ENCODE data around the gene SRPX2. TPM values are rescaled to one million over a fixed set of nuclear protein-coding genes. Genes with fewer than 3 reads are reported as not detected.

Gene SRPX2
- total RNA-seq, 1 donor: 66.1 TPM

DNA sequence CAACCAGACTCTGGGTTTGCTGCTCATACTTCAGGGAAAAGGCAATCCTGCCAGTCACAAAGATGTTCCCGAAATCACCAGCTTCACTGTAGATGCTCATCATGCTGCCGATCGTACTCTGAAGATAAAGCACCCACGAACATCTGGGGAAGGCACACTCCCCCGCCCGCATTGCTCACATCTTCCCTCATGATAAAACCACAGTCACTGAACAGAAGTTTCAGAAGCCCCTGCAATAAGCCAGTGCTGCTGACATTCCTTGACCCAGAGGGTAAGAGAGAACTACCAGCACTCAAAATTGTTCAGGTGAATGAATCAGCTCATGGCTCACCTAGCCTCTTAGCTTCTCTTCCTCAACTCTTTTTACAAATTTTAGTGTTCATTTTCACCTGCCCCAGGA lies 43.1 kb downstream of the SRPX2 start:
- TF ChIP-seq, protein P1, sequence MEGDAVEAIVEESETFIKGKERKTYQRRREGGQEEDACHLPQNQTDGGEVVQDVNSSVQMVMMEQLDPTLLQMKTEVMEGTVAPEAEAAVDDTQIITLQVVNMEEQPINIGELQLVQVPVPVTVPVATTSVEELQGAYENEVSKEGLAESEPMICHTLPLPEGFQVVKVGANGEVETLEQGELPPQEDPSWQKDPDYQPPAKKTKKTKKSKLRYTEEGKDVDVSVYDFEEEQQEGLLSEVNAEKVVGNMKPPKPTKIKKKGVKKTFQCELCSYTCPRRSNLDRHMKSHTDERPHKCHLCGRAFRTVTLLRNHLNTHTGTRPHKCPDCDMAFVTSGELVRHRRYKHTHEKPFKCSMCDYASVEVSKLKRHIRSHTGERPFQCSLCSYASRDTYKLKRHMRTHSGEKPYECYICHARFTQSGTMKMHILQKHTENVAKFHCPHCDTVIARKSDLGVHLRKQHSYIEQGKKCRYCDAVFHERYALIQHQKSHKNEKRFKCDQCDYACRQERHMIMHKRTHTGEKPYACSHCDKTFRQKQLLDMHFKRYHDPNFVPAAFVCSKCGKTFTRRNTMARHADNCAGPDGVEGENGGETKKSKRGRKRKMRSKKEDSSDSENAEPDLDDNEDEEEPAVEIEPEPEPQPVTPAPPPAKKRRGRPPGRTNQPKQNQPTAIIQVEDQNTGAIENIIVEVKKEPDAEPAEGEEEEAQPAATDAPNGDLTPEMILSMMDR (IDR thresholded peaks at IDR 0.05; ENCODE audit: insufficient read depth, low read depth, low read length): no peak
- DNase-seq (ENCODE audit: low read depth): peak; percentile 17
- H3K4me3 ChIP-seq (ENCODE audit: low read depth, low read length): no peak overlapping the region

DNA sequence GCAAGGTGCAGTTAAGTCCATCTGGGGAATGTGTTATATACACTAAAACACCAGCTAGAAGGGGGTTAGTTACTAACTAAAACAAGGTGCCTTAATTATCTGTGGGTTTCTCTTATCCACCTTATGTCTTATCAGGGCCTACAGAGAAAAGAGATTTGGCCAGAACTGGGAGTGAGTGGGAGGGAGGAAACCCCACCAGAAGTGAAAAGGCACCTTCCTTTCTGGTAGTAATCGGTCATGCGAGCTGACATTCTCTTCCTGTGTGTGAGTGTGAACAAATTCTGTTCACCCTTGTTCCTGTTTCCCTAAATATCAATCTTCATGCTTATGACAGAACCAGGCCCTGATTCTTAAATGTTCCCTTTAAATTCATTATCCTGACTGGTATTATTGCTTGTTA lies 43.5 kb downstream of the SRPX2 start:
- TF ChIP-seq, protein P1 (IDR thresholded peaks at IDR 0.05; ENCODE audit: insufficient read depth, low read depth, low read length): no peak
- DNase-seq (ENCODE audit: low read depth): no peak
- no peak overlapping the region for H3K4me3 ChIP-seq (ENCODE audit: low read depth, low read length)

DNA sequence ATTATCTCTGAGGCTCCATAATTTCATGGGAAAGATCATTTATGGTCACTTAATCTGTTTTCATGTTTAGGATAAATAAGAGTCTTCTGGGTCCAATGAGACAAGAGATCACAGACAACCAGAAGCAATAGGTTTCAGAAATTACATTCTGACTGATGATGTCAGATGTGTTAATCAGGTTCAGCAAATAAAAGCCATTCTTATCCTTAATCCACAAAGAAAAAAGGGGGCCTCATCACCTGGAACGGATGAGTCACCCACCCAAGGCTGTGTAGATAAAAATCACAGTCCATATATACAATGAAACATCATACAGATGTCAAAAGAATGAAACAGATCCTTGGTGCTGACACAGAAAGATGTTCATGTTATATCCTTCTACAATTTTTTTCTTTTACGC lies 51.3 kb downstream of the SRPX2 start:
- no peak for DNase-seq (ENCODE audit: low read depth)
- no peak overlapping the region for H3K4me3 ChIP-seq (ENCODE audit: low read depth, low read length)
- TF ChIP-seq, protein P1 (IDR thresholded peaks at IDR 0.05; ENCODE audit: insufficient read depth, low read depth, low read length): no peak

DNA sequence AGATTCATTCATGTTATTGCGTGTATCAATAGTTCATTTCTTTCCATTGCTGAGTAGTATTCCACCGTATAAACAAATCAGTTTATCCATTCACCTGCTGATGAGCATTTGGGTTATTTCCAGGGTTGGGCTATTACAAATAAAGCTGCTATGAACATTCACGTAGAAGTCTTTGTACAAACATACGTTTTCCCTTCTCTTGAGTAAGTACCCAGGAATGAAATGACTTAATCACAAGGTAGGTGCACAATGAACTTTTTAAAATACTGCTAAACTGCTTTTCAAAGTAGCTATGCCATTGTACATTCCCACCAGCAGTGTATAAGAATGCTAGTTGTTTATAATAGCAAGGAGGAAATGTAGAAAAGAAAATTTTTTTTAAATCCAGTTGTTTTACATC lies 52.0 kb downstream of the SRPX2 start:
- no peak for DNase-seq (ENCODE audit: low read depth)
- TF ChIP-seq, protein P1 (IDR thresholded peaks at IDR 0.05; ENCODE audit: insufficient read depth, low read depth, low read length): no peak
- H3K4me3 ChIP-seq (ENCODE audit: low read depth, low read length): no peak overlapping the region

DNA sequence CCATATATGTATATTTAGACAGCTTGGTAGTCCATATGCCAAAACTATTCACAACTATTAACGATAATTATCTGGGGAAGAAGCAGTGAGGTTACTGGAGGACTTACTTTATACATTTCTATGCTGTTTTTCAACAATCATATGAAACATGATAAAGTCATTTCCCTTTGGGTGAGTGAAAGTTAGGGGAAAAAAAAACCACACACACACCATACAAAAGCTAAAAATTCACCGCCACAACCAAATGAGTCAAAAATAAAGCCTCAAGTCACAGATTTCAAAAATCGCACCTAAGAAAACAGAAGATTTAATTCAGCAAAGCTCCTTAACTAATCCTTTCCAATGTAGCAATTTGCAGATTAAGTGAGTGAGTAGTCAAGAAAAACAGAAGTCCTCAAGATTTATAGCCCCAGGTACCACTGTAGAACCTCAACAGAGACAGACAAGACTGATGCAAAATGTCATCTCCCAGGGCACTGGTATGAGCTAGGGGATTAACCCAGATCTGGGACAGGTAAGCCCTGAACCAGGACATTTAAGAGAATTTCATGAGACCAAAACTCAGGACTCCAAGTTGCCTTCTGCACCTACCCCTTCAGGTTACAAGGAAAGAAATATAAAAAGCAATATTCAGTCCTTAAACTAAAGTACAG lies 52.8 kb downstream of the SRPX2 start:
- H3K4me3 ChIP-seq (ENCODE audit: low read depth, low read length): no peak overlapping the region
- no peak for DNase-seq (ENCODE audit: low read depth)
- TF ChIP-seq, protein P1 (IDR thresholded peaks at IDR 0.05; ENCODE audit: insufficient read depth, low read depth, low read length): no peak

DNA sequence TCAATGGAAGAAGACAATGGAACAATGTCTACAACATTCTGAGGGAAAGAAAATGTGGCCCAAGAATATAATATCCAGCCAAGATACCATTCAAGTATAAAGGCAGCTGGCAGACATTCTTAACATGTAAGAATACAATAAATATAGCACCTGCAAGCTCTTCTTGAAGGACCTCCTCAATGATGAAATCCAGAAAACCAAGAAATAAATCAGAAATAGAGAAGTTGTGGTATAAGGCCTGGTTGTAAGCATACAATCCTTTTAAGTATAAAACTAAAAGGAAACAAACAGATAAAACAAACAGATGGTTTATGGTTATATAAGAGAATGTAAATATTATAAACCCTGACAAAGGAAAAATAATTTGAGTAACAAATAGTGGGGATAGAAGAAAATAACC lies 54.6 kb downstream of the SRPX2 start:
- H3K4me3 ChIP-seq (ENCODE audit: low read depth, low read length): no peak overlapping the region
- TF ChIP-seq, protein P1 (IDR thresholded peaks at IDR 0.05; ENCODE audit: insufficient read depth, low read depth, low read length): no peak
- no peak for DNase-seq (ENCODE audit: low read depth)

DNA sequence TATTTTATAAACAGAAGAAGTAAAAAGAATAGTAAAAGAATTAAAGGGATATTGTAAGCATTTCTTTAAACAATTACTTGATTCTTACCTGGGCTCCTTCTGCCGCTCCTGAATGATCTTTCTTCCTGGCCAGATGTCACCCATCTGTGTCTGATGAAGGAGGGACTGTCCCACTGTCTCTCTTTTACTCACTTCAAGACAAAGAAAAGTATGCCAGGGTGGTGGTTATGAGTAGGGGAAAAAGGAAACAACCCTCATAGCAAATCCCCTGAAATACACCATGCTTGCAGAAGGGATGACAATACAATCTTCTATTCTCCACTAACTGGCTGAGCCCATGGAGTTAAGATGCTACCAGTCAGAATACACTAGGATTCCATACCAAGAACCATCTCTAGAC lies 56.8 kb downstream of the SRPX2 start:
- H3K4me3 ChIP-seq (ENCODE audit: low read depth, low read length): no peak overlapping the region
- no peak for DNase-seq (ENCODE audit: low read depth)
- TF ChIP-seq, protein P1 (IDR thresholded peaks at IDR 0.05; ENCODE audit: insufficient read depth, low read depth, low read length): no peak

Measured in fibroblast of villous mesenchyme (primary cell).